GM12878 (cell line): Measurements from ENCODE around the gene MAPRE2. TPM values are rescaled to one million over a fixed set of nuclear protein-coding genes. Genes with fewer than 3 reads are reported as not detected.

Experiments used
- BMI1 ChIP-seq: fragments of 450-650 bp; IDR thresholded peaks from 2 replicates; pipeline ENCODE4 v1.6.1; 2016; ENCODE audit warnings: mild to moderate bottlenecking, moderate library complexity, borderline replicate concordance
- CBX5 ChIP-seq: sonication (generic); IDR thresholded peaks from 2 replicates; pipeline ENCODE4 v1.6.1; 2016; ENCODE audit warnings: low read depth, moderate library complexity, mild to moderate bottlenecking, inconsistent platforms
- CHD2 ChIP-seq: IDR thresholded peaks from 2 replicates; pipeline ENCODE4 v1.6.1; 2011; ENCODE audit warnings: low read depth, low read length, improper control_type of control experiment, borderline replicate concordance
- CREM ChIP-seq: IDR thresholded peaks from 2 replicates; pipeline ENCODE4 v1.6.1; 2014; ENCODE audit warnings: antibody characterized with exemption, low read depth
- FOS ChIP-seq: IDR thresholded peaks from 3 replicates; pipeline ENCODE4 v1.6.1; 2011; ENCODE audit warnings: borderline replicate concordance; ENCODE audit not compliant: insufficient read length; ENCODE audit errors: extremely low read depth
- HDAC6 ChIP-seq: fragments of 200-600 bp; sonication (generic); IDR thresholded peaks from one replicate; pipeline ENCODE4 v1.8.0; 2017; ENCODE audit warnings: antibody characterized with exemption; ENCODE audit not compliant: unreplicated experiment
- IKZF1 ChIP-seq: fragments of 450-650 bp; conservative IDR thresholded peaks from 2 replicates; pipeline ENCODE4 v1.6.1; 2017; ENCODE audit warnings: antibody characterized with exemption, mild to moderate bottlenecking
- IKZF2 ChIP-seq, 2 experiments: fragments of 450-650 bp; IDR thresholded peaks; 2 replicates each; pipeline ENCODE4 v1.6.1; 2017; ENCODE audit warnings: mild to moderate bottlenecking in 2 of 2, moderate library complexity in 2 of 2
- IRF3 ChIP-seq: fragments of 450-650 bp; IDR thresholded peaks from 2 replicates; pipeline ENCODE4 v1.6.1; 2014; ENCODE audit warnings: mild to moderate bottlenecking
- JUNB ChIP-seq: IDR thresholded peaks from 2 replicates; pipeline ENCODE4 v1.6.1; 2016; ENCODE audit warnings: antibody characterized with exemption, mild to moderate bottlenecking
- KLF5 ChIP-seq: fragments of 450-650 bp; IDR thresholded peaks from 2 replicates; pipeline ENCODE4 v1.6.1; 2014; ENCODE audit warnings: mild to moderate bottlenecking; ENCODE audit not compliant: partially characterized antibody
- MTA2 ChIP-seq: fragments of 450-650 bp; IDR thresholded peaks from 2 replicates; pipeline ENCODE4 v1.6.1; 2016; ENCODE audit warnings: low read depth, mild to moderate bottlenecking, moderate library complexity
- PML ChIP-seq: IDR thresholded peaks from 2 replicates; pipeline ENCODE4 v1.6.1; 2012; ENCODE audit warnings: low read length, inconsistent platforms
- RBBP5 ChIP-seq: fragments of 200-600 bp; sonication (generic); conservative IDR thresholded peaks from 2 replicates; pipeline ENCODE4 v1.6.1; 2016
- RCOR1 ChIP-seq: conservative IDR thresholded peaks from 2 replicates; pipeline ENCODE4 v1.6.1; 2012; ENCODE audit warnings: low read depth, low read length, improper control_type of control experiment
- RELA ChIP-seq: fragments of 450-650 bp; IDR thresholded peaks from 2 replicates; pipeline ENCODE4 v1.8.0; 2014; ENCODE audit warnings: borderline replicate concordance; ENCODE audit not compliant: partially characterized antibody
- SMAD5 ChIP-seq: IDR thresholded peaks from 2 replicates; pipeline ENCODE4 v1.6.1; 2016; ENCODE audit warnings: antibody characterized with exemption, low read depth
- SREBF2 ChIP-seq: IDR thresholded peaks from 2 replicates; pipeline ENCODE4 v1.6.1; 2012; ENCODE audit warnings: mild to moderate bottlenecking, low read length
- TAF1 ChIP-seq: IDR thresholded peaks from 2 replicates; pipeline ENCODE4 v1.6.1; 2011; ENCODE audit warnings: mild to moderate bottlenecking, low read depth, low read length, borderline replicate concordance
- USF2 ChIP-seq: IDR thresholded peaks from 2 replicates; pipeline ENCODE4 v1.6.1; 2011; ENCODE audit warnings: low read depth, low read length, improper control_type of control experiment, borderline replicate concordance
- YY1 ChIP-seq: IDR thresholded peaks from 2 replicates; pipeline ENCODE4 v1.6.1; 2011; ENCODE audit warnings: low read depth, mild to moderate bottlenecking, low read length
- ZBED1 ChIP-seq: IDR thresholded peaks from 2 replicates; pipeline ENCODE4 v1.6.1; 2016; ENCODE audit warnings: borderline replicate concordance
- ZNF207 ChIP-seq: fragments of 450-650 bp; IDR thresholded peaks from 2 replicates; pipeline ENCODE4 v1.6.1; 2014; ENCODE audit warnings: antibody characterized with exemption, mild to moderate bottlenecking, borderline replicate concordance
- ZNF384 ChIP-seq: IDR thresholded peaks from 2 replicates; pipeline ENCODE4 v1.6.1; 2012; ENCODE audit warnings: low read depth, mild to moderate bottlenecking, low read length, improper control_type of control experiment, borderline replicate concordance
- polyA plus RNA-seq, 11 experiments: library from polyadenylated mRNA; depleted of rRNA in 4 of 11; unstranded in 6 of 11; stranded (reverse) in 5 of 11; fragments of >200 nt; fragmentation: Nextera tagmentation in 4 of 11; fragmentation: Illumina TruSeq in 1 of 11; extraction: Ambion mirVana in 4 of 11; extraction: Trizol in 1 of 11; gene quantifications; 1 replicate in 1 of 11; 2 replicates in 10 of 11; pipeline versions ENCODE4 v1.2.1 to v1.2.3, GENCODE V29; 2011 to 2016; ENCODE audit warnings: inconsistent platforms in 2 of 11, missing spikeins in 2 of 11, low read depth in 1 of 11
- total RNA-seq, 4 experiments: library from RNA; depleted of rRNA in 3 of 4; stranded (reverse); fragments of >200 nt in 3 of 4; fragmentation: Illumina TruSeq in 1 of 4; extraction: Trizol in 1 of 4; gene quantifications; 2 replicates each; pipeline versions ENCODE4 v1.2.1 to v1.2.3, GENCODE V29; 2013 to 2021
- TF ChIP-seq, protein P1 (sequence below): IDR thresholded peaks from 2 replicates; pipeline ENCODE4 v1.6.1; 2011; ENCODE audit warnings: low read depth, mild to moderate bottlenecking, low read length, moderate library complexity, borderline replicate concordance; ENCODE audit errors: extremely low read depth
- TF ChIP-seq, protein P2 (sequence below): fragments of 450-650 bp; IDR thresholded peaks from 2 replicates; pipeline ENCODE4 v1.6.1; 2017; ENCODE audit warnings: antibody characterized with exemption, mild to moderate bottlenecking, moderate library complexity

MAPRE2 gene
- total and polyA plus RNA-seq, 10 of the 15 experiments (the other 5 are each of a cell fraction or from before 2014, with no cell fraction given): 11.0 to 50.6 (median 24.0) TPM

- TF ChIP-seq RELA (no peak), SMAD5 (no peak), MTA2 (peak; percentile 27; the same call in 1 of the 2 replicates), IRF3 (no peak), ZNF207 (no peak), ZNF384 (no peak), KLF5 (no peak), IKZF2 (IDR thresholded peaks at IDR 0.05) (peak; percentile 46 to 47; a peak in 3 of 4 replicates), BMI1 (no peak), YY1 (no peak), FOS (no peak), RBBP5 (no peak), USF2 (no peak), SREBF2 (no peak), TAF1 (no peak), ZBED1 (no peak), RCOR1 (no peak), JUNB (peak; percentile 89), HDAC6 (no peak), PML (no peak), CBX5 (no peak), CHD2 (no peak), CREM (peak; percentile 38; the same call in 1 of the 2 replicates), IKZF1 (no peak; the same call in 1 of the 2 replicates)
- TF ChIP-seq, protein P1, sequence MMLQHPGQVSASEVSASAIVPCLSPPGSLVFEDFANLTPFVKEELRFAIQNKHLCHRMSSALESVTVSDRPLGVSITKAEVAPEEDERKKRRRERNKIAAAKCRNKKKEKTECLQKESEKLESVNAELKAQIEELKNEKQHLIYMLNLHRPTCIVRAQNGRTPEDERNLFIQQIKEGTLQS: no peak
- TF ChIP-seq, protein P2, sequence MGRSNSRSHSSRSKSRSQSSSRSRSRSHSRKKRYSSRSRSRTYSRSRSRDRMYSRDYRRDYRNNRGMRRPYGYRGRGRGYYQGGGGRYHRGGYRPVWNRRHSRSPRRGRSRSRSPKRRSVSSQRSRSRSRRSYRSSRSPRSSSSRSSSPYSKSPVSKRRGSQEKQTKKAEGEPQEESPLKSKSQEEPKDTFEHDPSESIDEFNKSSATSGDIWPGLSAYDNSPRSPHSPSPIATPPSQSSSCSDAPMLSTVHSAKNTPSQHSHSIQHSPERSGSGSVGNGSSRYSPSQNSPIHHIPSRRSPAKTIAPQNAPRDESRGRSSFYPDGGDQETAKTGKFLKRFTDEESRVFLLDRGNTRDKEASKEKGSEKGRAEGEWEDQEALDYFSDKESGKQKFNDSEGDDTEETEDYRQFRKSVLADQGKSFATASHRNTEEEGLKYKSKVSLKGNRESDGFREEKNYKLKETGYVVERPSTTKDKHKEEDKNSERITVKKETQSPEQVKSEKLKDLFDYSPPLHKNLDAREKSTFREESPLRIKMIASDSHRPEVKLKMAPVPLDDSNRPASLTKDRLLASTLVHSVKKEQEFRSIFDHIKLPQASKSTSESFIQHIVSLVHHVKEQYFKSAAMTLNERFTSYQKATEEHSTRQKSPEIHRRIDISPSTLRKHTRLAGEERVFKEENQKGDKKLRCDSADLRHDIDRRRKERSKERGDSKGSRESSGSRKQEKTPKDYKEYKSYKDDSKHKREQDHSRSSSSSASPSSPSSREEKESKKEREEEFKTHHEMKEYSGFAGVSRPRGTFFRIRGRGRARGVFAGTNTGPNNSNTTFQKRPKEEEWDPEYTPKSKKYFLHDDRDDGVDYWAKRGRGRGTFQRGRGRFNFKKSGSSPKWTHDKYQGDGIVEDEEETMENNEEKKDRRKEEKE: no peak
Measured at GRCh38 chr18:35095983-35096676, 54.9 kb downstream of the MAPRE2 start (continued).
